ENCODE measurements around the gene ZNF865.
A peak's percentile ranks its signal among the peaks of the same experiment; 100 is the strongest.

Gene ZNF865

GRCh38 chr19:55594996-55595545 is 10.4 kb upstream of the ZNF865 start:
- no peak for TF ChIP-seq CTCF (IDR thresholded peaks at IDR 0.05; ENCODE audit: control insufficient read depth, insufficient read depth, low read depth, low read length, missing control alignments)
- no peak overlapping the region for H3K4me3 ChIP-seq (ENCODE audit: control insufficient read depth, low read depth, low read length)
- no peak for DNase-seq (ENCODE audit: low read depth)

- no peak overlapping the region for H3K4me3 ChIP-seq (ENCODE audit: control insufficient read depth, low read depth, low read length)
- DNase-seq (ENCODE audit: low read depth), result no peak
- no peak for TF ChIP-seq CTCF (IDR thresholded peaks at IDR 0.05; ENCODE audit: control insufficient read depth, insufficient read depth, low read depth, low read length, missing control alignments)
Measured at GRCh38 chr19:55596304-55596703, 9.1 kb upstream of the ZNF865 start.

GRCh38 chr19:55597501-55597921 is 7.9 kb upstream of the ZNF865 start:
- DNase-seq (ENCODE audit: low read depth), result no peak
- TF ChIP-seq CTCF (IDR thresholded peaks at IDR 0.05; ENCODE audit: control insufficient read depth, insufficient read depth, low read depth, low read length, missing control alignments), result no peak
- H3K4me3 ChIP-seq (ENCODE audit: control insufficient read depth, low read depth, low read length), result no peak overlapping the region

GRCh38 chr19:55598034-55598433 is 7.4 kb upstream of the ZNF865 start:
- H3K4me3 ChIP-seq (ENCODE audit: control insufficient read depth, low read depth, low read length), result no peak overlapping the region
- DNase-seq (ENCODE audit: low read depth), result no peak
- TF ChIP-seq CTCF (IDR thresholded peaks at IDR 0.05; ENCODE audit: control insufficient read depth, insufficient read depth, low read depth, low read length, missing control alignments), result no peak

- no peak for TF ChIP-seq CTCF (IDR thresholded peaks at IDR 0.05; ENCODE audit: control insufficient read depth, insufficient read depth, low read depth, low read length, missing control alignments)
- peak overlapping the region; percentile 62 for H3K4me3 ChIP-seq (ENCODE audit: control insufficient read depth, low read depth, low read length)
- DNase-seq (ENCODE audit: low read depth), result peak; percentile 77
Measured at GRCh38 chr19:55598719-55599467, 6.6 kb upstream of the ZNF865 start.

GRCh38 chr19:55599468-55599841 is 6.0 kb upstream of the ZNF865 start, which contains the start of gene FIZ1:
Gene FIZ1 (minus strand): TSS chr19:55599517. CDS start chr19:55597865, 1,652 bp downstream.
- peak; percentile 92 for DNase-seq (ENCODE audit: low read depth)
- TF ChIP-seq CTCF (IDR thresholded peaks at IDR 0.05; ENCODE audit: control insufficient read depth, insufficient read depth, low read depth, low read length, missing control alignments), result no peak

More at GRCh38 chr19:55599468-55599841, 6.0 kb upstream of the ZNF865 start, which contains the start of gene FIZ1:
- peak within 1 kb of the TSS; percentile 62 for H3K4me3 ChIP-seq (ENCODE audit: control insufficient read depth, low read depth, low read length)
